Chondrocyte (in vitro differentiated cells): ENCODE results near the gene ZDHHC5. TPM values are rescaled to one million over a fixed set of nuclear protein-coding genes. Genes with fewer than 3 reads are reported as not detected.

Source experiments
- DNase-seq: peaks from one replicate; pipeline ENCODE4 v3.0.0; 2021; ENCODE audit warnings: mixed read lengths, low spot score
- H3K27ac Mint-ChIP-seq: one replicate; pipeline ENCODE4 v1.8.0; 2021; ENCODE audit warnings: mild to moderate bottlenecking, moderate library complexity, mixed read lengths; ENCODE audit not compliant: unreplicated experiment
- H3K27me3 Mint-ChIP-seq: 2 replicates; pipeline ENCODE4 v1.8.0; 2021; ENCODE audit warnings: low read depth, mixed read lengths
- H3K36me3 Mint-ChIP-seq: 2 replicates; pipeline ENCODE4 v1.8.0; 2021; ENCODE audit warnings: low read depth, mixed read lengths
- H3K4me1 Mint-ChIP-seq: 2 replicates; pipeline ENCODE4 v1.8.0; 2021; ENCODE audit warnings: low read depth, mild to moderate bottlenecking, mixed read lengths
- H3K4me3 Mint-ChIP-seq: one replicate; pipeline ENCODE4 v1.8.0; 2021; ENCODE audit warnings: mild to moderate bottlenecking, moderate library complexity, mixed read lengths; ENCODE audit not compliant: unreplicated experiment
- H3K9me3 Mint-ChIP-seq: 2 replicates; pipeline ENCODE4 v1.8.0; 2021; ENCODE audit warnings: low read depth, mixed read lengths
- total RNA-seq: library from RNA; stranded (reverse); gene quantifications from 3 replicates; pipeline ENCODE4 v1.2.1, GENCODE V29; 2021
- TF ChIP-seq, protein P1 (sequence below): fragments of 200-600 bp; sonication (generic); IDR thresholded peaks from 2 replicates; pipeline ENCODE4 v1.5.0; 2021; ENCODE audit warnings: antibody characterized with exemption, mild to moderate bottlenecking, moderate library complexity

Gene ZDHHC5
- total RNA-seq, 1 donor from 2014 or later: 57.4 TPM

GRCh38 chr11:57658023-57658361 is 9.9 kb upstream of the ZDHHC5 start:
- Mint-ChIP-seq H3K4me3 (peak overlapping the region; percentile 99), H3K9me3 (no peaks in the 10 kb centered on the region), H3K36me3 (peaks cover 17% of the 10 kb centered on the region), H3K27me3 (no peaks in the 10 kb centered on the region), H3K4me1 (peaks cover 19% of the 10 kb centered on the region), H3K27ac (peak overlapping the region; percentile 96)
- DNase-seq: no peak
- TF ChIP-seq, protein P1, sequence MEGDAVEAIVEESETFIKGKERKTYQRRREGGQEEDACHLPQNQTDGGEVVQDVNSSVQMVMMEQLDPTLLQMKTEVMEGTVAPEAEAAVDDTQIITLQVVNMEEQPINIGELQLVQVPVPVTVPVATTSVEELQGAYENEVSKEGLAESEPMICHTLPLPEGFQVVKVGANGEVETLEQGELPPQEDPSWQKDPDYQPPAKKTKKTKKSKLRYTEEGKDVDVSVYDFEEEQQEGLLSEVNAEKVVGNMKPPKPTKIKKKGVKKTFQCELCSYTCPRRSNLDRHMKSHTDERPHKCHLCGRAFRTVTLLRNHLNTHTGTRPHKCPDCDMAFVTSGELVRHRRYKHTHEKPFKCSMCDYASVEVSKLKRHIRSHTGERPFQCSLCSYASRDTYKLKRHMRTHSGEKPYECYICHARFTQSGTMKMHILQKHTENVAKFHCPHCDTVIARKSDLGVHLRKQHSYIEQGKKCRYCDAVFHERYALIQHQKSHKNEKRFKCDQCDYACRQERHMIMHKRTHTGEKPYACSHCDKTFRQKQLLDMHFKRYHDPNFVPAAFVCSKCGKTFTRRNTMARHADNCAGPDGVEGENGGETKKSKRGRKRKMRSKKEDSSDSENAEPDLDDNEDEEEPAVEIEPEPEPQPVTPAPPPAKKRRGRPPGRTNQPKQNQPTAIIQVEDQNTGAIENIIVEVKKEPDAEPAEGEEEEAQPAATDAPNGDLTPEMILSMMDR: no peak

DNA sequence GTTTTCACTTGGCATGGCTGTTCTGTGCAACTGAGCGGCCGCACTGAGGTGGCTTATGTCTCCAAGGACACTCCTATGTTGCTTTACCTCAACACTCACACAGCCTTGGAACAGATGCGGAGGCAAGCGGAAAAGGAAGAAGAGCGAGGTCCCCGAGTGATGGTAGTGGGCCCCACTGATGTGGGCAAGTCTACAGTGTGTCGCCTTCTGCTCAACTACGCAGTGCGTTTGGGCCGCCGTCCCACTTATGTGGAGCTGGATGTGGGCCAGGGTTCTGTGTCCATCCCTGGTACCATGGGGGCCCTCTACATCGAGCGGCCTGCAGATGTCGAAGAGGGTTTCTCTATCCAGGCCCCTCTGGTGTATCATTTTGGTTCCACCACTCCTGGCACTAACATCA is 8.2 kb upstream of the ZDHHC5 start:
- Mint-ChIP-seq H3K4me1 (peaks cover 19% of the 10 kb centered on the region), H3K9me3 (no peaks in the 10 kb centered on the region), H3K27ac (no peak overlapping the region), H3K27me3 (no peaks in the 10 kb centered on the region), H3K4me3 (no peak overlapping the region), H3K36me3 (peaks cover 17% of the 10 kb centered on the region)
- DNase-seq: no peak
- TF ChIP-seq, protein P1: no peak

GRCh38 chr11:57662893-57663292 is 5.0 kb upstream of the ZDHHC5 start:
- TF ChIP-seq, protein P1: peak; percentile 33
- peaks cover 17% of the 10 kb centered on the region for H3K36me3 Mint-ChIP-seq
- no peak for DNase-seq
- peaks cover 16% of the 10 kb centered on the region for H3K4me1 Mint-ChIP-seq
- H3K9me3 Mint-ChIP-seq: no peaks in the 10 kb centered on the region
- H3K4me3 Mint-ChIP-seq: no peak overlapping the region
- no peak overlapping the region for H3K27ac Mint-ChIP-seq
- H3K27me3 Mint-ChIP-seq: no peaks in the 10 kb centered on the region

GRCh38 chr11:57663975-57664374 is 3.9 kb upstream of the ZDHHC5 start:
- no peak overlapping the region for H3K4me3 Mint-ChIP-seq
- peaks cover 10% of the 10 kb centered on the region for H3K4me1 Mint-ChIP-seq
- H3K27ac Mint-ChIP-seq: no peak overlapping the region
- no peaks in the 10 kb centered on the region for H3K9me3 Mint-ChIP-seq
- no peaks in the 10 kb centered on the region for H3K27me3 Mint-ChIP-seq
- H3K36me3 Mint-ChIP-seq: peaks cover 17% of the 10 kb centered on the region
- TF ChIP-seq, protein P1: no peak
- no peak for DNase-seq

DNA sequence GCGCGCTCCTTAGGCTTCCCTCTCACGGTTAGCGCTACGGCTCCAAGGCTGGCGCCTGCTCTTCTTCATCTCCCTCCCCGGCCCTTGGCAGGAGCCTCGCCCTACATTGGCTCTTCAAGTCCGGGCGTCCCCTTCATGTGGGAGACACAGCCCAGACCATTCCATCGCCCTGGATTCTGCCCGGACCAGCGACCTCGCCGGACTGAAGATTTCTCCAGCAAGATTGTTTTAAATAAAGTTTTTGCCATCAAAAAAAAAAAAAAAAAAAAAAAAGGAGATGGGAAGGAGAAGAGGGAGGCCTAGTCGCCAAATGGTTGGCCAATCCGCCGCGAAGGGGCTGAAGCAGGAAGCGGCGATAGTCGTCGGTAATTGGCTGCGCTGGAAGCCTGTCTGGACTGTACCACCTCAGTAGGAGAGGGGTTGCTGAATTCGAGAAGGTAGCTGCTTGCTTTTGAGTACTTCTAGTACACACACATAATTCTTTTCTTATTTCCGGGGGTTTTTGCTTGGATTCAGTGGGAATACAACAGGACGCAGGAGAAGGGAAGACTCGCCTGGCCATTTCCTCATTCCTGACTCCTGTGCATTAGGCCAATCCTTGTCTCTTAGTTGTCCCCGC is 688 bp upstream of the ZDHHC5 start:
- H3K4me3 Mint-ChIP-seq: peak overlapping the region; percentile 87
- peak overlapping the region; percentile 100 for H3K27ac Mint-ChIP-seq
- peak; percentile 97 for DNase-seq
- peaks cover 24% of the 10 kb centered on the region for H3K4me1 Mint-ChIP-seq
- H3K9me3 Mint-ChIP-seq: no peaks in the 10 kb centered on the region
- TF ChIP-seq, protein P1: no peak
- peaks cover 2% of the 10 kb centered on the region for H3K36me3 Mint-ChIP-seq
- no peaks in the 10 kb centered on the region for H3K27me3 Mint-ChIP-seq
